Measurements from ENCODE around the gene SAPCD2.

The SAPCD2 gene

GRCh38 chr9:137049544-137050449 lies 20.6 kb downstream of the SAPCD2 start:
- no peak for DNase-seq (ENCODE audit: low read depth in 2 of 2, low spot score in 1 of 2)

DNA sequence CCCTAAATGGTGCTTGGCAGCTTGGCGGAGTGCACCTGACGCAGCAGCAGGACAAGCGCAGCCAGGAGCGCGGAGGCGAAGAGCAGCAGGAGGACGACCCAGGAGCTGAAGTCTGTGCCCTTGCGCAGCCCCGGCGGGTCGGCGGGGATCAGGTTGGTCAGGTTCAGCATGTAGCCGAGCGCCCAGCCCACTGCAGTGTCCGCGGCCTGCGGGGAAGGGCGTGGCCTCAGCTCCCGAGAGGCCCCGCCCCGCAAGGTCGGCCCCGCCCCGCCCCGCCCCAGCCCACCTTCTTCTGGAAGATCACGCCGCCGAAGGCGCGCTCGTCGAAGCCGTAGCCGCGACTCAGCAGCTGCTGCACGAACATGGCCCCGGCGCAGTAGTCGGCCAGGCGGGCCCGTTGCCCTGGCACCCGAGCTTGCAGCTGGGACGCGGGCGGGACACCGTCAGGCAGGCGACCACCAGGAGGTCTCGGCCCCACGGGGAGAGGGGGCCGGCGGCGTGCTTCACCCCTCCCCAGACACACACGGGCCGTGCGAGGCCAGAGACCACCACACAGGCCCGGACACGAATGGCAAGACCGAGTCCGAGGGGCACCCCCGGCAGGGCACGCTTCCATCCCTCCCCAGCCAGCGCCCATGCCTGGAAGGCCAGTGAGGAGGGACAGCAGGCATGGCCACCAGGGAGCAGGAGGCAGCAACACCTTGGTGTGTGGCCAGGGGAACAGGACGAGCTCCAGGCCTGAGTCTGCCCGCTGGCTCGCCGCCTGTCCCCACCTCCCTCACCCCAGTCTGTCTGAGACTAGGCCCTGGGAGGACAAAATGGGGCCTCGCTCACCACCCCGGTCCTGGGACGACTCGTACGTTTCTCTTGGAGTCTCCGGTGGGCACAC lies 21.5 kb downstream of the SAPCD2 start:
- no peak for DNase-seq (ENCODE audit: low read depth in 2 of 2, low spot score in 1 of 2)

GRCh38 chr9:137046088-137046787 lies 24.1 kb downstream of the SAPCD2 start, which contains the start of gene NPDC1:
TSS of gene NPDC1 (minus strand) at chr9:137046177. CDS start at chr9:137045989, 188 bp downstream.
- DNase-seq (ENCODE audit: low read depth in 2 of 2, low spot score in 1 of 2), result peak in 1 of 2 donors; percentile 58

DNA sequence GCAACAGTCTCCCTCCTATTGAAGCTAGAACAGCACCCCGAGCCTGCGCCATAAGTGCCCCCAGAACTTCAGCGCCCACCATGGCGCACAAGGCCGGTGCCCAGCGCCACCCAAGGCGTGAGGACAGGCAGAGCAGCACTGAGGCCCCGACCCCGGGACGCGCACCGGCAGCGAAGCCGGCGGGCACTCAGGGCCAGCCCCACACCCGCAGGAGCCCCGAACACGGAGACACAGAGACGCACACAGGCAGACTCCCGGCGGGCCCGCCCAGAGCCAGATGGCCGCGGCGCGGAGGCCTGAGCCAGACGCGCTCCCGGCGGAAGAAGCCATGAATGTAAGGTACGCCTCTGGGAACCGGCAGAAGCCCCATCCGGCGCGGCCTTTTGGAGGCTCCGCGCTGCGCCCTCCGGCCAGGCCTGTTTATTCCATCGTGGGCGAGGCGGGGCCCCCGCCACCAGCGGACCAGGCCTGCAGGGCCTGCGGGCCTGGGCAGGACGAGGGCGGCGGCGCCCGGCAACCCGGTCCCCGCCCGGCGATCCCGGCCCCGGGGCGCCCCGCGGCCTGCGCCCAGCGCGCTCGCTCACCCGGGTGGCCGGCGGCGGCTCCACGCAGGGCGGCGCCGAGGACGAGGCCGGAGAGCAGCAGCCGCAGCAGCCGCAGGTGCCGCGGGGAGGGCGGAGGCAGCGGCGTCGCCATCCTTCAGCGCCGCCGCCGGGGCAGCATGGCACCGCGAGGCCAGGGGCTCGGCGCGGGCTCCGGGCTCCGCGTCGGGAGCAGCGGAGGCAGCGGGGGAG lies 24.9 kb downstream of the SAPCD2 start:
- no peak for DNase-seq (ENCODE audit: low read depth in 2 of 2, low spot score in 1 of 2)

- no peak for DNase-seq (ENCODE audit: low read depth in 2 of 2, low spot score in 1 of 2)
These were observed 25.7 kb downstream of the SAPCD2 start for GRCh38 chr9:137044502-137045177.

- DNase-seq (ENCODE audit: low read depth in 2 of 2, low spot score in 1 of 2), result no peak
These were observed 26.3 kb downstream of the SAPCD2 start for GRCh38 chr9:137044037-137044436.

GRCh38 chr9:137042751-137043727 lies 27.3 kb downstream of the SAPCD2 start:
- no peak for DNase-seq (ENCODE audit: low read depth in 2 of 2, low spot score in 1 of 2)

- no peak for DNase-seq (ENCODE audit: low read depth in 2 of 2, low spot score in 1 of 2)
These were observed 29.2 kb downstream of the SAPCD2 start for GRCh38 chr9:137041124-137041523.

- no peak for DNase-seq (ENCODE audit: low read depth in 2 of 2, low spot score in 1 of 2)
These were observed 29.8 kb downstream of the SAPCD2 start for GRCh38 chr9:137040568-137040967.

GRCh38 chr9:137039611-137040366 lies 30.6 kb downstream of the SAPCD2 start:
- no peak for DNase-seq (ENCODE audit: low read depth in 2 of 2, low spot score in 1 of 2)

- DNase-seq (ENCODE audit: low read depth in 2 of 2, low spot score in 1 of 2), result no peak
These were observed 31.4 kb downstream of the SAPCD2 start for GRCh38 chr9:137038916-137039315.

DNA sequence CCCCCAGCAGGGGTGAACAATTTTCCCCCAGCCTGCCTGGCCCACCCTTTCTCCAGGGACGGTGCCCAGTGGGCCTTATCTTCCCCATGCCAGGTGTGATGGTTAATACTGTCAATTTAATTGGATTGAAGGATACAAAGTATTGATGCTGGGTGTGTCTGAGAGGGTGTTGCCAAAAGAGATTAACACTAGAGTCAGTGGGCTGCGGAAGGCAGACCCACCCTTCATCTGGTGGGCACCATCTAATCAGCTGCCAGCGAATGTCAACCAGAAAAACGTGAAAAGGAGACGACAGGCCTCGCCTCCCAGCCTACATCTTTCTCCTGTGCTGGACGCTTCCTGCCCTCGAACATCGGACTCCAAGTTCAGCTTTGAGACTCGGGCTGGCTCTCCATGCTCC lies 32.9 kb downstream of the SAPCD2 start:
- no peak for DNase-seq (ENCODE audit: low read depth in 2 of 2, low spot score in 1 of 2)

DNA sequence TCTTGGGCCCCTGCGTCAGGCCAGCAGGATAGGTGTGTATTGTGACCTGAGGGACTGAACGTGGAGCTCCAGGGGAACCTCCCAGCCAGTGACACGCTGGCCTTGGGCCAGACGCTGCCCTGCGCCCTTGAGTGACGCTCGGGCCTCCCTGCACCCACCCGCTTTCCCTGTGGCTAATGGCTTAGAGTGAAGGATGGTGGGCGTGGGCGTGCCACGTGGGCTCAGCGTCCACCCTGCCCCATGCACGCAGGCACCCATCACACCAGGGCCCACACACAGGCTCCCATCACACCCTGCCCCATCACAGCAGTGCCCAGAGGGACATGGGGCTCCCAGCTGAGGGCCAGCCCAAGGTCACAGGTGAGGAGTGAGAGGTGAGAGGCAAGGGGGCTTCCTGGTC lies 33.3 kb downstream of the SAPCD2 start:
- no peak for DNase-seq (ENCODE audit: low read depth in 2 of 2, low spot score in 1 of 2)

GRCh38 chr9:137035937-137036336 lies 34.4 kb downstream of the SAPCD2 start:
- DNase-seq (ENCODE audit: low read depth in 2 of 2, low spot score in 1 of 2), result no peak

GRCh38 chr9:137035507-137035834 lies 34.9 kb downstream of the SAPCD2 start:
- DNase-seq (ENCODE audit: low read depth in 2 of 2, low spot score in 1 of 2), result no peak

- peak; percentile 74 to 76 for DNase-seq (ENCODE audit: low read depth in 2 of 2, low spot score in 1 of 2)
These were observed 35.4 kb downstream of the SAPCD2 start for GRCh38 chr9:137034709-137035506.

DNA sequence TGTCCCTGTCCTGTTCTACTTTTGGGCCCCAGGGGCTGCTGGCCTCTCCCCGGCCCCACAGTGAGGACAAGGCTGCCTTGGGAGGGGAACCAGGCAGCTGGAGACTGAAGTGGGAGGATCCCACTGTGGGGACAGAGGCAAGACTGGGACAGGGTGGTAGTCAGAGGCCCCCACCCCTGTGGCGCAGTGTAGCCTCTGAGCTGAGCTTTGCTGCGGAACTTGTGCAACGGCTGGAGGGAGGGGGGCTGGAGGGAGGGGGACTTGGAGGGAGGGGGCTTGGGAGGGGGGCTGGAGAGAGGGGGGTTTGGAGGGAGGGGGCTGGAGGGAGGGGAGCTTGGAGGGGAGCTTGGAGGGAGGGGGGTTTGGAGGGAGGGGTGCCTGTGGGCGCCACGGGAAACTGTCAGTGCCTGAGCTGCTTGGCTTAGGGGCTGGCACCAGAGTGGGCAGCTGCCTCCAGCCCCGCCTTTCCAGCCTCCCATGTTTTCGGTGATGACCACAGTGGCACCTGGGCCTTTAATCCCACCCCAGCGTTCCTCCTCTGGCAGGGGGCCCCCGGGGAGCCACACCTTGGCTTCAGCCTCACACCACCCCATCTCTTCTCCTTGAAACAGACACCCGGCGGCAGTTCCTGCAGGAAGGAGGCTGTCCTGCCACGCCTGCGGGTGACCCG lies 36.2 kb downstream of the SAPCD2 start:
- no peak for DNase-seq (ENCODE audit: low read depth in 2 of 2, low spot score in 1 of 2)
